Peyer's patch (tissue), 4 donors: Measurements from ENCODE around the gene DAPK1.
"Not testable (repeated sequence)": the region's sequence is repeated elsewhere in the genome, so short reads cannot be mapped to it uniquely, and the experiment has no call there.

Experiments
- CTCF ChIP-seq, 6 experiments: fragments of 450-650 bp in 4 of 6; fragments of 200-600 bp in 2 of 6; sonication (generic) in 1 of 6; IDR thresholded peaks; one replicate each; pipeline ENCODE4 v1.5.1; 2017 to 2019; ENCODE audit warnings: antibody characterized with exemption in 6 of 6, mild to moderate bottlenecking in 3 of 6, moderate library complexity in 1 of 6
- POLR2A ChIP-seq, 2 donors: fragments of 450-650 bp; IDR thresholded peaks; one replicate each; pipeline ENCODE4 v1.5.1; 2017; ENCODE audit warnings: antibody characterized with exemption in 2 of 2, mild to moderate bottlenecking in 2 of 2, moderate library complexity in 2 of 2

GRCh38 chr9:87549088-87549487, 51.4 kb downstream of the DAPK1 start:
- not testable (repeated sequence) for TF ChIP-seq CTCF, POLR2A (IDR thresholded peaks at IDR 0.05)
